Skeletal muscle tissue (tissue), 4 donors: Measurements from ENCODE around the gene CHFR. TPM values are rescaled to one million over a fixed set of nuclear protein-coding genes. Genes with fewer than 3 reads are reported as not detected.
"Not testable (repeated sequence)": the region's sequence is repeated elsewhere in the genome, so short reads cannot be mapped to it uniquely, and the experiment has no call there.

Experiments
- H3K27ac ChIP-seq: one replicate; pipeline ENCODE4 v1.7.0; 2013; ENCODE audit warnings: mild to moderate bottlenecking, low read depth, low read length, inconsistent platforms
- H3K27me3 ChIP-seq, 3 donors: one replicate each; pipeline ENCODE4 v1.7.0; 2013; ENCODE audit warnings: low read length in 3 of 3; ENCODE audit not compliant: control insufficient read depth in 3 of 3, insufficient read depth in 3 of 3
- H3K36me3 ChIP-seq, 3 donors: one replicate each; pipeline ENCODE4 v1.7.0; 2013; ENCODE audit warnings: low read length in 3 of 3; ENCODE audit not compliant: control insufficient read depth in 3 of 3, insufficient read depth in 3 of 3
- H3K4me1 ChIP-seq, 3 donors: one replicate each; pipeline ENCODE4 v1.7.0; 2013; ENCODE audit warnings: low read length in 3 of 3, mild to moderate bottlenecking in 3 of 3; ENCODE audit not compliant: control insufficient read depth in 3 of 3, insufficient read depth in 3 of 3
- H3K4me3 ChIP-seq, 3 donors: one replicate each; pipeline ENCODE4 v1.7.0; 2013; ENCODE audit warnings: low read length in 3 of 3
- H3K9ac ChIP-seq, 3 donors: one replicate each; pipeline ENCODE4 v1.7.0; 2013; ENCODE audit warnings: low read length in 3 of 3, mild to moderate bottlenecking in 3 of 3, moderate library complexity in 2 of 3, low read depth in 1 of 3
- H3K9me3 ChIP-seq, 3 donors: one replicate each; pipeline ENCODE4 v1.7.0; 2013; ENCODE audit warnings: low read length in 3 of 3; ENCODE audit not compliant: control insufficient read depth in 3 of 3
- total RNA-seq: library from RNA; depleted of rRNA; stranded (reverse); fragments of >200 nt; gene quantifications from one replicate; pipeline ENCODE4 v1.2.3, GENCODE V29; 2014
- donor health status: Osteomylitis.

CHFR gene
- total RNA-seq, 1 donor from 2014 or later = 14.1 TPM

DNA sequence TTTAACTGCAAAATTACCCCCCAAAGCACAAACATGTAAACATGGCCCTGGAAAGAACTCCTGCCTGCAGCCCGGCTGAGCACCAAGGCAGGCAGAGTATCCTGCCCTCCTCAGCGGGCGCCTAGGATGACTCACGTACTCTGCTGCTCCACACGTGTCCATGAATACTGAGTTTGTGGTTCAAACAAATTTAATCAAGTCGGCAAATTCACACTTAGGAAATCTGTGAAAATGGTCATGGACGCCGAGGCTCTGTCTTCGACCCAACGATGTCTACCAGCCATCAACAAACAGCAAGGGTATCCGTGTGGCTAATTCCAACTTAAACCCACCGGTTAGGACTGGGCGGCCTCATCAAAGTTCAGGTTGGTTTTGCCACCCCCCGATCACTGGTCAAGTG lies 84.3 kb downstream of the CHFR start:
- H3K9ac ChIP-seq = no peak overlapping the region
- peaks cover 62 to 75% (median 66%) of the 10 kb centered on the region in 3 donors for H3K36me3 ChIP-seq
- no peak overlapping the region for H3K4me3 ChIP-seq
- no peaks in the 10 kb centered on the region for H3K9me3 ChIP-seq
- no peak overlapping the region for H3K27ac ChIP-seq
- H3K4me1 ChIP-seq = peaks cover 0 to 7% (median 0%) of the 10 kb centered on the region in 3 donors
- no peaks in the 10 kb centered on the region for H3K27me3 ChIP-seq

DNA sequence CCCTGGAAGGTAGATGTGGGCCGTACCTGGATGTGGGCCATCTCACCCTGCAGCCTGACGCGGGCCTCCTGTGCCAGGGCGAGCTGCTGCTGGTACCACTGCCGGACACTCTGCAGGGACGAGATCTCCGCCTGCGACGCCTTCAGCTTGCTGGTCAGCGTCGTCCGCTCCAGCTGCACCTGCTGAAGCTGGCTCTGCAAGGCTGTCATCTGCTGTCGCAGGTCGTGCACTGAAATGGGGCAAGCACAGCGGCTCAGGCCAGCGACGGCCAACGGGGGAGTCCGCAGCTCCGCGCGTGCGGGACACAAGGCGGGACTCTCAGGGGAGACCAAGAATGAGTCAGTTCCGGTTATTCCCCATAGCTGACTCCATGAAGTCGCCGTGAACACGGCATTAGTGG lies 85.7 kb downstream of the CHFR start:
- no peak overlapping the region for H3K27ac ChIP-seq
- no peaks in the 10 kb centered on the region for H3K9me3 ChIP-seq
- H3K36me3 ChIP-seq = peaks cover 62 to 75% (median 70%) of the 10 kb centered on the region in 3 donors
- H3K27me3 ChIP-seq = no peaks in the 10 kb centered on the region
- H3K4me1 ChIP-seq = no peaks in the 10 kb centered on the region
- H3K9ac ChIP-seq = no peak overlapping the region
- no peak overlapping the region for H3K4me3 ChIP-seq

DNA sequence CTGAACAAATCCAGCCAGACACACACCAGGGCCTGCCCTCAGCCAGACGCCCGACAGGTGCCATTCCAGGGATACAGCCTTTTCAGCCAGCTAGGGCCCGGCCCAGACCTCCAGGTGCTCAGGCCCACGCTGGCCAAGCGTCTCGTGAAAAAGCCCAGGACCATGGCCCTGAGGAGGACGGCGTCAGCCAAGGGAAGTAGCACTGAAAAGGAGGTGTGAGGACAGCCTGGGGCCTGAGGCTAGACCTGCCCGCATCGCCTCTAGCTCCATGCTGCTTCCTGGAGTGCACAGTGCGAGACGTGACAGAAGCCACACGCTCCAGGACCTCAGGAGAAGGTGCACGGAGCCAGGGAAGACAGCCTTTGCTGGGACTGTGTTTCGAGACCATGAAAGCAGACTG lies 88.6 kb downstream of the CHFR start:
- no peaks in the 10 kb centered on the region for H3K27me3 ChIP-seq
- H3K4me1 ChIP-seq = no peaks in the 10 kb centered on the region
- H3K9ac ChIP-seq = no peak overlapping the region
- H3K27ac ChIP-seq = no peak overlapping the region
- no peaks in the 10 kb centered on the region for H3K9me3 ChIP-seq
- H3K36me3 ChIP-seq = peaks cover 58 to 73% (median 67%) of the 10 kb centered on the region in 3 donors
- no peak overlapping the region for H3K4me3 ChIP-seq

DNA sequence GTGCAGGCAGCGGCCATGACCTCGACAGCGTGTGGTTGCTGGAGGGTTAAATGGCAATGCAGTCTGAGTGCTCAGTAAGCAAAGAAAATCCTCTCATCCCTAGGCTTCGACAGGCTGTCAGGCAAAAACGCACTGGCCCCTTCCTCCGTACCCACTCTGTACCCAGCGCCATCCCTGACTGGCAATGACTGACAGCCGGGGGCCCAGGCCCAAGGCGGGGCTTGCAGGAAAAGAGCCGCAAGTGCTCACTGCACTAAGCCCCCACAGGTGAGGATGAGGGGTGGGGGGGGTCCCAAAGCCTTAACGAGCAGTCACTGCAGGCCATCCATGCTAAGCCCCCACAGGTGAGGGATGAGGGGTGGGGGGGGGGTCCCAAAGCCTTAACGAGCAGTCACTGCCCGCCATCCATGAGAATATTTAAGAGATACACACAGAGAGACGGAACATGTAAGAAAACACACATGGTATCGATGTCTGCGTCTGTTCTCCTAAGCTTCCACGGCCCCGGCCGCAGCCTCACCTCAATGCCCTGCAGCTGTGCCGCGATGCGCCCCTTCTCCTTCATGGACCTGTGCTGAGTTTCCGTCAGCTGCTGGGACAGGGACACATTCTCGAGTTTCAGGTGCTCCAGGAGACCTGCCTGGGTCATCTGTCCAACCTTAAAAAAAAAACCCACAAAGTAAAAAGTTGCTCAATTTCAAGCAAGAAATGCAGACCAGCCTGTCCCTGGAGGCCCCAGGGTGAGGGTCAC lies 89.4 kb downstream of the CHFR start:
- H3K36me3 ChIP-seq = peaks cover 56 to 70% (median 68%) of the 10 kb centered on the region in 3 donors
- no peaks in the 10 kb centered on the region for H3K27me3 ChIP-seq
- no peaks in the 10 kb centered on the region for H3K4me1 ChIP-seq
- H3K9me3 ChIP-seq = no peaks in the 10 kb centered on the region
- H3K4me3 ChIP-seq = no peak overlapping the region
- H3K9ac ChIP-seq = no peak overlapping the region
- no peak overlapping the region for H3K27ac ChIP-seq

DNA sequence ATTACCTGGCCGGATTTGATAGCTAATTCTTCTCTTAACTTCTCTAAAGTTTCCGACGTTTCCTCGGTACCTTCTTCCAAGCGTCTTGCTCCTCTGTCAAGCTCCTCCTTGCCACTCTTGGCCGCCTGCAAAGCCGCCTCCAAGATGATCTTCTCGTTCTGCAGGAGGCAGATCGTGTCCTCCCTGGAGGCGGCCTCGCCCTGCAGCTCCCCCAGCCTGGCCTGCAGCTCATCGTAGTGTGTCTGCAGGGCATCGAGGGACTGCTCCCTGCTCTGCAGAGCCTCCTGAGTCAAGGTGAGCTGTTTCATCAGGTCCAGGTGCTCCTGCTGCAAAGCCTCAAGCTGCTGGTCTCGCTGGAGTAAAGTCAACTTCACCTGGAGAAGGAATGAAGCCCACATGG lies 91.6 kb downstream of the CHFR start:
- Histone ChIP-seq H3K4me1 (no peaks in the 10 kb centered on the region), H3K9ac (no peak overlapping the region), H3K9me3 (no peaks in the 10 kb centered on the region), H3K27ac (no peak overlapping the region), H3K27me3 (no peaks in the 10 kb centered on the region), H3K36me3 (peaks cover 51 to 63% (median 58%) of the 10 kb centered on the region in 3 donors), H3K4me3 (no peak overlapping the region)

DNA sequence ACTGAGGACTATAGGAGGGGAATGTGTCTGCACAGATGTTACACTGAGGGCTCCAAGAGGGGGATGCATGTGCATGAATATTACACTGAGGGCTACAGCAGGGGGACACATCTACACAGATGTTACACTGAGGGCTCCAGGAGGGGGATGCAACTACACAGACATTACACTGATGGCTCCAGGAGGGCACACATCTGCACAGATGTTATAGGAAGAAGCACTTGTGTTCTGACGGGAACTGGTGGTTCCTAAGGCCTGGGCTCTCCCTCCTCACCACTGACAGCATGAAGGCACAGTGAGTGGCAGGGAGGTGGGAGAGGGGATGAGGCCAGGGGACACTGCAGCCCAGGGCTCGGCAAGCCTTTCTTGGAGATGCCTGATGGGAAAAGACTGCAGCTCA lies 95.5 kb downstream of the CHFR start:
- H3K4me3 ChIP-seq, H3K9ac ChIP-seq, H3K27me3 ChIP-seq, H3K27ac ChIP-seq, H3K9me3 ChIP-seq, H3K4me1 ChIP-seq: not testable (repeated sequence)
- peaks cover 44 to 48% (median 44%) of the 10 kb centered on the region in 3 donors for H3K36me3 ChIP-seq

DNA sequence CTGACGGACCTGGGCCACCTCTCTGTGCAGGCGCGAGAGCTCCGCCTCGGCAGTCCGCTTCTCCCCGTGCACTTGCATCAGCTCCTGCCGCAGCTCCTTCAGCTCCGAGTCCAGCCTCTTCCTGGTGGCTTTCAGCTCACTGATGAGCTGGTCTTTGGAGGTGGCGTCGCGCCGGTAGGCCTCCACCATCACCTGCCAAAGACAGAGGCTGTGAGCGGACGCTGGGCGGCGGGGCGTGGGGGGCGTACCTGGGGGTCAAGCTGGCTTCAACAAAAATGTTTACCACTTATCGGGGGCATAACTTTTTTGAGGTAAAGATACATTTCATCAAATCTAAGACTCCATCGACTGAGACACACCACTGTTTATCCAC lies 98.3 kb downstream of the CHFR start:
- no peak overlapping the region for H3K27ac ChIP-seq
- H3K27me3 ChIP-seq = no peaks in the 10 kb centered on the region
- peaks cover 0 to 3% (median 3%) of the 10 kb centered on the region in 3 donors for H3K4me1 ChIP-seq
- H3K9ac ChIP-seq = no peak overlapping the region
- H3K9me3 ChIP-seq = no peaks in the 10 kb centered on the region
- no peak overlapping the region for H3K4me3 ChIP-seq
- peaks cover 46 to 51% (median 49%) of the 10 kb centered on the region in 3 donors for H3K36me3 ChIP-seq

DNA sequence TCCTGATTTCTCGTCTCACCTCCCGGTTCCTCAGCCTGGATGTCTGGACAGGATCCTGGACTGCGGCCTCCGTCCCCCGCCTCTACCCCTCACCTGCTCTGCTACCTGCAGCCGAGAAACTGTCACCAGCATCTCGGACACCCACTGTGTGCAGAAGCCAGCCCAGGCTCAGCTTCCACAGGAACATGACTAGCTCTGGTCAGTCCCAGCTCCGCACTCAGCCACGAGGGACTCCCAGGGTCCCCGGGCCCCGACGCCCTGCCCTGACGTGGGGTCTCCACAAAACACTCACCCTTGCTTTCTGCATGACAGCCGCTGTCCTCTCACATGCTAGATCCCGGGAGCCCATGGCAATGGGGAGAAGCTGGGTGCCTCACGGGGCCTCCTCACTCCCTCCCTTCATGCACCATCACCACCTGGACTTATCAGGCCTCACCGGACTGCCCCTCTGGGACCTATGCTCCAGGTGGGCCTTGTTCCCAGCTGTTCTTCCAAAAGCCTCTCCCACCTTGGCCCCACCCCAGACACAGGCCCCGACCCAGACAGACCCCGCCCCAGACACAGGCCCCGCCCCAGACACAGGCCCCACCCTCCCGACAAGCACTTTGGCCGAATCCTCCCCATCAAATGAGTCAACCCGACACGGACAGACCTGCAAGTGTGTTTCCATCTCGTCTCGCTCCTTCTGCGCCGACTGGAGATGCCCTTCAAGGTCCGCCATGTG lies 98.9 kb downstream of the CHFR start:
- Histone ChIP-seq H3K4me1 (peaks cover 0 to 3% (median 3%) of the 10 kb centered on the region in 3 donors), H3K9ac (no peak overlapping the region), H3K27me3 (no peaks in the 10 kb centered on the region), H3K4me3 (no peak overlapping the region), H3K36me3 (peaks cover 46 to 51% (median 47%) of the 10 kb centered on the region in 3 donors), H3K9me3 (no peaks in the 10 kb centered on the region), H3K27ac (no peak overlapping the region)

DNA sequence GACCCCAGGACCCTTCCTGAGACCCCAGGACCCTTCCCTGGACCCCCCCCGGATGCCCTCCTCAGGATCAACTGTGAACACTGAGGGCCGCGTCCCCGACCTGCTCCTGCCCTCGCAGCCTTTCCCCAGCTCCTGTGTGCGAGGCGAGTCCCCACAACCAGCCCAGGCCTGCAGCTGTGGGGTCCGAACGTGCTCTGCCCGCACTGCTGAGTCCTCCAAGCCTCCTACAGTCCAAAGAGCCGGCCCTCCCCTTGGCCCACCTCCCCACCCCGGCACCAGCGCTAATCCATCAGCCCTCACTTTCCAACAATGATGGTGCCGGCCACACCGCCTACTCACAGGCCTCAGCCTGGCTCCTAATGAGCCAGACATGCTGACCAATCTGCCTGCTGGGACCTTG lies 99.5 kb downstream of the CHFR start:
- Histone ChIP-seq H3K27ac (no peak overlapping the region), H3K27me3 (no peaks in the 10 kb centered on the region), H3K9me3 (no peaks in the 10 kb centered on the region), H3K9ac (no peak overlapping the region), H3K4me1 (peaks cover 0 to 3% (median 3%) of the 10 kb centered on the region in 3 donors), H3K4me3 (no peak overlapping the region), H3K36me3 (peaks cover 50 to 55% (median 50%) of the 10 kb centered on the region in 3 donors)

DNA sequence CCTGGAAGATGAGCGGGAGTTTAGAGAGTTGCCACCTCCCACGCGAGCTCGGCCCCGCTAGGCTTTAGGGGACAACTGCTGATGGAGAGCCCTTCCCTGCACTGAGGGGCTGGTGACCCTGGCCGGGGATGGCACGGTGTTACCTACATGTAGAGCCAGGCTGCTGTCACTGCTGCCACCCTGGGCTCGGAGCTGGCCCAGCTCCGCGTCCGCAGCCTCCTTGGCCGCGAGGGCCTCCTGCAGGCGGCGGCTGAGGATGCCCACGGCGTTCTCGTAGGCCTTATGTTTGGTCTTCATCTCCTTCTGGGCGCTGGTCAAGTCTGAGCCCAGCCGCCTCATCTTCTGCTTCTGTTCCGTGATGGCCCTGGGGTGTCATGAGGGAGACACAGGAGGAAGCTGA lies 101.2 kb downstream of the CHFR start:
- no peak overlapping the region for H3K9ac ChIP-seq
- no peak overlapping the region for H3K4me3 ChIP-seq
- no peak overlapping the region for H3K27ac ChIP-seq
- peaks cover 57 to 62% (median 57%) of the 10 kb centered on the region in 3 donors for H3K36me3 ChIP-seq
- H3K27me3 ChIP-seq = no peaks in the 10 kb centered on the region
- peaks cover 0 to 3% (median 3%) of the 10 kb centered on the region in 3 donors for H3K4me1 ChIP-seq
- H3K9me3 ChIP-seq = no peaks in the 10 kb centered on the region
